ENCODE measurements around the gene KPNA5.
"Not testable (repeated sequence)": the region's sequence is repeated elsewhere in the genome, so short reads cannot be mapped to it uniquely, and the experiment has no call there.

Gene KPNA5

GRCh38 chr6:116685437-116685993 lies 4.5 kb downstream of the KPNA5 start:
- Histone ChIP-seq H3K27ac (no peak overlapping the region), H3K27me3 (peaks cover 5% of the 10 kb centered on the region), H3K9me3 (no peaks in the 10 kb centered on the region), H3K36me3 (no peaks in the 10 kb centered on the region), H3K4me1 (ENCODE audit: control insufficient read depth in 1 of 2, insufficient read depth in 1 of 2, low read depth in 1 of 2, low read length in 1 of 2) (peaks cover 7 to 15% of the 10 kb centered on the region in 2 experiments), H3K4me3 (ENCODE audit: low read depth in 1 of 2, low read length in 1 of 2) (no peak overlapping the region)
- TF ChIP-seq CTCF (IDR thresholded peaks at IDR 0.05), result no peak

- H3K36me3 ChIP-seq; H3K27me3 ChIP-seq; H3K4me1 ChIP-seq (ENCODE audit: control insufficient read depth in 1 of 2, insufficient read depth in 1 of 2, low read depth in 1 of 2, low read length in 1 of 2); H3K27ac ChIP-seq; H3K4me3 ChIP-seq (ENCODE audit: low read depth in 1 of 2, low read length in 1 of 2); H3K9me3 ChIP-seq: not testable (repeated sequence)
These were observed 5.6 kb downstream of the KPNA5 start for GRCh38 chr6:116686475-116687101.

GRCh38 chr6:116691154-116691553 lies 10.1 kb downstream of the KPNA5 start:
- Histone ChIP-seq H3K9me3 (no peaks in the 10 kb centered on the region), H3K36me3 (no peaks in the 10 kb centered on the region), H3K4me1 (ENCODE audit: control insufficient read depth in 1 of 2, insufficient read depth in 1 of 2, low read depth in 1 of 2, low read length in 1 of 2) (no peaks in the 10 kb centered on the region), H3K27ac (no peak overlapping the region), H3K27me3 (no peaks in the 10 kb centered on the region), H3K4me3 (ENCODE audit: low read depth in 1 of 2, low read length in 1 of 2) (no peak overlapping the region)
- TF ChIP-seq CTCF (IDR thresholded peaks at IDR 0.05), result no peak

- not testable (repeated sequence) for H3K4me3 ChIP-seq (ENCODE audit: low read depth in 1 of 2, low read length in 1 of 2); H3K9me3 ChIP-seq; H3K4me1 ChIP-seq (ENCODE audit: control insufficient read depth in 1 of 2, insufficient read depth in 1 of 2, low read depth in 1 of 2, low read length in 1 of 2); H3K27me3 ChIP-seq; H3K36me3 ChIP-seq; H3K27ac ChIP-seq
These were observed 11.9 kb downstream of the KPNA5 start for GRCh38 chr6:116692873-116693272.

- not testable (repeated sequence) for H3K4me3 ChIP-seq (ENCODE audit: low read depth in 1 of 2, low read length in 1 of 2); H3K9me3 ChIP-seq; H3K36me3 ChIP-seq; H3K27me3 ChIP-seq; H3K4me1 ChIP-seq (ENCODE audit: control insufficient read depth in 1 of 2, insufficient read depth in 1 of 2, low read depth in 1 of 2, low read length in 1 of 2); H3K27ac ChIP-seq
These were observed 12.3 kb downstream of the KPNA5 start for GRCh38 chr6:116693275-116693674.

- no peaks in the 10 kb centered on the region for H3K9me3 ChIP-seq
- H3K27me3 ChIP-seq, result no peaks in the 10 kb centered on the region
- H3K27ac ChIP-seq, result no peak overlapping the region
- no peaks in the 10 kb centered on the region for H3K36me3 ChIP-seq
- no peak overlapping the region for H3K4me3 ChIP-seq (ENCODE audit: low read depth in 1 of 2, low read length in 1 of 2)
- peaks cover 0 to 8% of the 10 kb centered on the region in 2 experiments for H3K4me1 ChIP-seq (ENCODE audit: control insufficient read depth in 1 of 2, insufficient read depth in 1 of 2, low read depth in 1 of 2, low read length in 1 of 2)
- no peak for TF ChIP-seq CTCF (IDR thresholded peaks at IDR 0.05)
These were observed 14.4 kb downstream of the KPNA5 start for GRCh38 chr6:116695401-116695800.

GRCh38 chr6:116697480-116697879 lies 16.5 kb downstream of the KPNA5 start:
- H3K36me3 ChIP-seq, result no peaks in the 10 kb centered on the region

GRCh38 chr6:116703888-116704287 lies 22.9 kb downstream of the KPNA5 start:
- not testable (repeated sequence) for H3K9me3 ChIP-seq; H3K36me3 ChIP-seq; H3K4me3 ChIP-seq (ENCODE audit: low read depth in 1 of 2, low read length in 1 of 2); H3K27ac ChIP-seq; H3K27me3 ChIP-seq; H3K4me1 ChIP-seq (ENCODE audit: control insufficient read depth in 1 of 2, insufficient read depth in 1 of 2, low read depth in 1 of 2, low read length in 1 of 2)

More at GRCh38 chr6:116697480-116697879, 16.5 kb downstream of the KPNA5 start:
- H3K4me1 ChIP-seq (ENCODE audit: control insufficient read depth in 1 of 2, insufficient read depth in 1 of 2, low read depth in 1 of 2, low read length in 1 of 2), result peaks cover 0 to 8% of the 10 kb centered on the region in 2 experiments
- no peaks in the 10 kb centered on the region for H3K9me3 ChIP-seq
- H3K4me3 ChIP-seq (ENCODE audit: low read depth in 1 of 2, low read length in 1 of 2), result no peak overlapping the region
- H3K27ac ChIP-seq, result peak overlapping the region; percentile 9
- no peaks in the 10 kb centered on the region for H3K27me3 ChIP-seq
- TF ChIP-seq CTCF (IDR thresholded peaks at IDR 0.05), result no peak
